Ovary (tissue), 9 donors: Measurements from ENCODE around the gene BOLA2B. TPM values are rescaled to one million over a fixed set of nuclear protein-coding genes. Genes with fewer than 3 reads are reported as not detected.

Experiments used
- DNase-seq, 5 donors: peaks; one replicate each; pipeline ENCODE4 v3.0.0-alpha.2; 2019 to 2020
- H3K27ac ChIP-seq, 2 donors: fragments of 200-600 bp; one replicate each; pipeline versions ENCODE4 v1.5.1 to v1.8.0; 2019 to 2022
- H3K27me3 ChIP-seq: fragments of 200-600 bp; one replicate; pipeline ENCODE4 v1.8.0; 2022
- H3K36me3 ChIP-seq: fragments of 200-600 bp; sonication (generic); one replicate; pipeline ENCODE4 v1.5.1; 2019
- H3K4me1 ChIP-seq: one replicate; pipeline ENCODE4 v1.8.1; 2013; ENCODE audit warnings: mild to moderate bottlenecking, moderate library complexity; ENCODE audit not compliant: insufficient read depth
- H3K4me3 ChIP-seq: fragments of 200-600 bp; sonication (generic); one replicate; pipeline ENCODE4 v1.5.1; 2017
- H3K9me3 ChIP-seq, 2 donors: fragments of 200-600 bp in 1 of 2; sonication (generic) in 1 of 2; one replicate each; pipeline versions ENCODE4 v1.5.1 to v1.8.1; 2013 to 2019; ENCODE audit warnings: mild to moderate bottlenecking in 1 of 2, moderate library complexity in 1 of 2
- EP300 ChIP-seq: sonication (generic); formaldehyde crosslinking; IDR thresholded peaks from one replicate; pipeline ENCODE4 v1.6.1; 2017; ENCODE audit warnings: antibody characterized with exemption
- POLR2A ChIP-seq: fragments of 450-650 bp; IDR thresholded peaks from one replicate; pipeline ENCODE4 v1.6.1; 2017; ENCODE audit warnings: antibody characterized with exemption, mild to moderate bottlenecking, moderate library complexity
- WGBS, 3 donors: extraction: QIAGEN DNeasy Blood & Tissue Kit in 1 of 3; methylation state at CpG; one replicate each; pipeline versions ENCODE4 v1.1.5 to v1.1.7; 2013 to 2017; 5-methylcytosine and 5-hydroxymethylcytosine counted together
- intact Hi-C, 4 donors: fragments of 100-400 bp; cut with DNase I; formaldehyde crosslinking; loops; one replicate each; pipeline versions ENCODE4 v1.11.0 to v1.15.1; 2022 to 2023
- polyA plus RNA-seq, 2 donors: library from polyadenylated mRNA; stranded (reverse); fragments of 200-250 nt in 1 of 2; fragments of 350-450 nt in 1 of 2; fragmentation: Illumina TruSeq in 1 of 2; extraction: RNeasy Lipid Tissue Mini Kit (QIAGEN cat#74804) in 1 of 2; gene quantifications; one replicate each; pipeline ENCODE4 v1.2.3, GENCODE V29; 2013 to 2014
- total RNA-seq, 7 donors: library from RNA; depleted of rRNA in 2 of 7; stranded (reverse); fragments of >200 nt in 2 of 7; fragmentation: NEBNext Ultra II Directional in 3 of 7; extraction: Animal tissue kit (Norgen Biotek cat#: 25700) in 3 of 7; gene quantifications; one replicate each; pipeline versions ENCODE4 v1.1.0 to v1.2.4, GENCODE V29; 2016 to 2023
- TF ChIP-seq, protein P1 (sequence below), 3 donors: fragments of 450-650 bp in 2 of 3; fragments of 200-600 bp in 1 of 3; IDR thresholded peaks; one replicate each; pipeline versions ENCODE4 v1.5.1 to v1.8.0; 2016 to 2022; ENCODE audit warnings: antibody characterized with exemption in 3 of 3, mild to moderate bottlenecking in 1 of 3
- donor health status: DM: no; HTN: no; CAD: no; lungs with moderate emphysema.
- donor health status: DM: no; HTN: no; CAD: no.
- donor health status: Bipolar disorder and iron deficiency.
- donor health status: DM: yes; HTN: yes; CAD: no.
- donor health status: DM: no; HTN: no; CAD: no.
- donor health status: DM: yes; HTN: yes; CAD: no.

Gene BOLA2B
- total and polyA plus RNA-seq, 9 donors, result 10.0 to 106 (median 40.1) TPM

DNA sequence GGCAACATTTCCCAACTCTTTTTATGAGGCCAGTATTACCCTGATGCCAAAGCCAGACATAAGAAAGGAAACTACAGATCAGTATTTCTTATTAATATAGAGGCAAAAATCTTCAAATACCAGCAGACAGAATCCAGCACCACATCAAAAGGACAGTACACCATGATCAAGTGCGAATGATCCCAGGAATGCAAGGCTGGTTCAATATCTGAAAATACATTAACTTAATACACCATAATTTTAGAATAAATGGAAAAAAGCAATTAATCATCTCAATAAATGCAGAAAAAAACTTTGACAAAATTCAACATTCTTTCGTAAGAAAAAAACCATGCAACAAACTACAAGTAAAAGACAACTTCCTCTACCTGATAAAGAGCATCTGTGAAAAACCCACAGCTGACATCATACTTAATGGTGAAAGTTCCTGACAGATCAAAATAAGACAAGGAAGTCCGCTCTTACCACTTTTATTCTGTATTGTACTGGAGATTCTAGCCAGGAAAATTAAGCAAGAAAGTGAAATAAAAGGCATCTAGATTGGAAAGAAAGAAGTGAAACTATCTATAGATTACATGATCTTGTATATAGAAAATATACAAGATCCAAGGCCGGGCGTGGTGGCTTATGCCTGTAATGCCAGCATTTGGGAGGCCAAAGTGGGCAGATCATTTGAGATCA, 44.1 kb downstream of the BOLA2B start:
- Histone ChIP-seq H3K4me3 (no peak overlapping the region), H3K9me3 (no peaks in the 10 kb centered on the region), H3K27ac (no peak overlapping the region), H3K27me3 (no peaks in the 10 kb centered on the region), H3K36me3 (no peaks in the 10 kb centered on the region), H3K4me1 (no peaks in the 10 kb centered on the region)
- TF ChIP-seq, protein P1, sequence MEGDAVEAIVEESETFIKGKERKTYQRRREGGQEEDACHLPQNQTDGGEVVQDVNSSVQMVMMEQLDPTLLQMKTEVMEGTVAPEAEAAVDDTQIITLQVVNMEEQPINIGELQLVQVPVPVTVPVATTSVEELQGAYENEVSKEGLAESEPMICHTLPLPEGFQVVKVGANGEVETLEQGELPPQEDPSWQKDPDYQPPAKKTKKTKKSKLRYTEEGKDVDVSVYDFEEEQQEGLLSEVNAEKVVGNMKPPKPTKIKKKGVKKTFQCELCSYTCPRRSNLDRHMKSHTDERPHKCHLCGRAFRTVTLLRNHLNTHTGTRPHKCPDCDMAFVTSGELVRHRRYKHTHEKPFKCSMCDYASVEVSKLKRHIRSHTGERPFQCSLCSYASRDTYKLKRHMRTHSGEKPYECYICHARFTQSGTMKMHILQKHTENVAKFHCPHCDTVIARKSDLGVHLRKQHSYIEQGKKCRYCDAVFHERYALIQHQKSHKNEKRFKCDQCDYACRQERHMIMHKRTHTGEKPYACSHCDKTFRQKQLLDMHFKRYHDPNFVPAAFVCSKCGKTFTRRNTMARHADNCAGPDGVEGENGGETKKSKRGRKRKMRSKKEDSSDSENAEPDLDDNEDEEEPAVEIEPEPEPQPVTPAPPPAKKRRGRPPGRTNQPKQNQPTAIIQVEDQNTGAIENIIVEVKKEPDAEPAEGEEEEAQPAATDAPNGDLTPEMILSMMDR (IDR thresholded peaks at IDR 0.05), result no peak
- no peak for TF ChIP-seq EP300
- TF ChIP-seq POLR2A, result no peak
- WGBS, 3 donors, result 85 to 93% (median 88%) methylated on average over 5 of the region's 5 CpGs
- DNase-seq, result no peak
- intact Hi-C loops, result no loop called here

DNA sequence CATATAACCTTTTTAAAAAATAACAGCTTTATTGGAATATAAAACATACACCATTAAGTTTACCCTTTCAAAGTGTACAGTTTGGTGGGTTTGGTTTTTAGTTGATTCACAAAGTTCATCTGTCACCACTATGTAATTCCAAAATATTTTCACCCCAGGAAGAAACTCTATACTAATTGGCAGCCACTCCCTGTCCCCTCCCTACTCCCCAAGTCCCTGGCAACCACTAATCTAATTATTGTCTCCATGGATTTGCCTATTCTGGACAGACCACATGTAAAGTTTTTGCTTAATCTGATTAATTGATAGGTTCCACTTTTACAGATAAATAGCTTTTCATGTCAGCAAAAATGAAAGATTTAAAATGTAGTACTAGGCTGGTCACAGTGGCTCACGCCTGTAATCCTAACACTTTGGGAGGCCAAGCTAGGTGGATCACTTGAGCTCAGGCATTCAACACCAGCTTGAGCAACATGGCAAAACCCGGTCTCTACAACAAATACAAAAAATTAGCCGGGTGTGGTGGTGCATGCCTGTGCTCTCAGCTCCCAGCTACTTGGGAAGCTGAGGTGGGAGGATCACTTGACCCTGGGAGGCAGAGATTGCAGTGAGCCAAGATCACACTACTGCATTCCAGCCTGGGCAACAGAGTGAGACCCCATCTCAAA, 45.5 kb downstream of the BOLA2B start:
- DNase-seq, result no peak
- WGBS, 3 donors, result 78 to 93% (median 79%) methylated on average over 3 of the region's 3 CpGs
- H3K27me3 ChIP-seq, result no peaks in the 10 kb centered on the region
- no peaks in the 10 kb centered on the region for H3K4me1 ChIP-seq
- TF ChIP-seq POLR2A (no peak), EP300 (no peak)
- TF ChIP-seq, protein P1 (IDR thresholded peaks at IDR 0.05), result no peak
- no peaks in the 10 kb centered on the region for H3K36me3 ChIP-seq
- H3K27ac ChIP-seq, result no peak overlapping the region
- H3K4me3 ChIP-seq, result no peak overlapping the region
- H3K9me3 ChIP-seq, result no peaks in the 10 kb centered on the region
- intact Hi-C loops, result no loop called here

DNA sequence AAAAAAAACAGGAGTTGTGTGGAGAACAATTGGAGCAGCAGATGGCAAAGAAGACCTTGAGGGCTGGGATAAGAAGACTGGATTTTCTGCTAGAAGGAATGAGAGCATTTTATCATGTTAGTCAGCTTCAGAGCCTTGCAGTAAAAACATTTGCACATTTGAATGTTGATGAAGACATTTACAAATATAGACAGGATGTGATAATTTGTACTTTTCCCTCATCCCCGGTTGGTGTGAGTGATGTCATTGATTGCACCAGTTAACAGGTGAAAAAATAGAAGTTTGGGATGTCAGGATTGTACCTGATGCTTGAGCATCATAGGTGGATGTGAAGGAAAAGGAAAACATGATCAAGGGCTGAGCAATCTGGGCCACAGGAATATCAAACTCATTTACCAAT, 47.8 kb downstream of the BOLA2B start:
- no peak for TF ChIP-seq POLR2A
- TF ChIP-seq, protein P1 (IDR thresholded peaks at IDR 0.05), result no peak
- TF ChIP-seq EP300, result no peak
- H3K9me3 ChIP-seq, result no peaks in the 10 kb centered on the region
- H3K36me3 ChIP-seq, result no peaks in the 10 kb centered on the region
- H3K4me1 ChIP-seq, result no peaks in the 10 kb centered on the region
- H3K27ac ChIP-seq, result no peak overlapping the region
- intact Hi-C loops, result no loop called here
- WGBS, 3 donors, result 29 to 63% (median 31%) methylated on average over 1 of the region's 1 CpG
- H3K27me3 ChIP-seq, result no peaks in the 10 kb centered on the region
- H3K4me3 ChIP-seq, result no peak overlapping the region
- no peak for DNase-seq

- Histone ChIP-seq H3K9me3 (no peaks in the 10 kb centered on the region), H3K27ac (no peak overlapping the region), H3K4me1 (no peaks in the 10 kb centered on the region), H3K4me3 (no peak overlapping the region), H3K27me3 (no peaks in the 10 kb centered on the region), H3K36me3 (no peaks in the 10 kb centered on the region)
- intact Hi-C loops, result no loop called here
- 42 to 52% (median 46%) methylated on average over 1 of the region's 1 CpG for WGBS, 3 donors
- TF ChIP-seq EP300, result no peak
- TF ChIP-seq, protein P1 (IDR thresholded peaks at IDR 0.05), result no peak
- TF ChIP-seq POLR2A, result no peak
- no peak for DNase-seq
Observed at GRCh38 chr16:30144917-30145316, 48.5 kb downstream of the BOLA2B start.
